Measurements from ENCODE around the gene CLEC2B.
"Not testable (repeated sequence)": the region's sequence is repeated elsewhere in the genome, so short reads cannot be mapped to it uniquely, and the experiment has no call there.

The CLEC2B gene

GRCh38 chr12:9869307-9870161, at the start of gene CLEC2B:
Gene CLEC2B, minus strand, starts transcription at chr12:9869354.
- DNase-seq (ENCODE audit: extremely low read depth in 1 of 2, low read depth in 1 of 2): no peak

- no peak for DNase-seq (ENCODE audit: extremely low read depth in 1 of 2, low read depth in 1 of 2)
Measured at GRCh38 chr12:9911708-9912107, 42.6 kb upstream of the CLEC2B start.

GRCh38 chr12:9910716-9911421, 41.7 kb upstream of the CLEC2B start:
- no peak for DNase-seq (ENCODE audit: extremely low read depth in 1 of 2, low read depth in 1 of 2)

DNA sequence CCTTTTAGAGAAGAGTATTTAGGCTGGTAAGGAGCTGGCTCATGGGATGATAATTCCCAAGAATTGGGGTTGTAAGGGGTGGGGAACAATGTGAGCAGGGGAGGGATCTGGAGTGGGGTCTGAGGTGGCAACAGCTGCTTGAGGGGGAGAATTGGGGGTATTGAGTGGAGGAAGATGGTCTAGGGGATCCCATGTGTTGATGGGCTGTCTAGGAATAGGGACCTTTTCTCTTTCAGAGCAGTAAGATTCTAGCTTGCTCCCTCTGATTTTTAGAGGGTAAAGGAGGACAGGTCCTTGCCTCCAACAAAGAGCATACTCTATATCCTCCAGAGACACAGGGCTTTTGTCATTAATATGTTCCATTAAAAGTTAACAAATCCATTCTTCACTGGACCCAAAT, 40.6 kb upstream of the CLEC2B start:
- DNase-seq (ENCODE audit: extremely low read depth in 1 of 2, low read depth in 1 of 2): no peak

DNA sequence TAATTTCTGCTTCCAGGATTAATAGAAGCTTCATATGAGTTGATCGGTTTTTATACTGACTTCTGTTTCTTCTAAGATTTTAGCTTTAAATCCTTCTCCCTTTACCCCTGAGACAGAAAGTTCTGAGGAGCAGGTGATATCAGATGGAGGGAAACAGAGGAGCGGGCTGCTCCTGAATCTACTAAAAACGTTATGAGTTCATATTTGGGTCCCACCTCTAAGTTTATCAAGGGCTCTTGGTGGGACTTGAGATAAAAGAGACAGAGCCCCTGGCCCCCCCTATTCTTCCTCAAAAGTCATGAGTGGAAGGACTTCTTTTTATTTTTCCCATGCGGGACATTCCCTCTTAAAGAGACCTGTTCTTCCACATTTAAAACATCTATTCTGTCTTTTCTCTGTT, 39.2 kb upstream of the CLEC2B start:
- no peak for DNase-seq (ENCODE audit: extremely low read depth in 1 of 2, low read depth in 1 of 2)

DNA sequence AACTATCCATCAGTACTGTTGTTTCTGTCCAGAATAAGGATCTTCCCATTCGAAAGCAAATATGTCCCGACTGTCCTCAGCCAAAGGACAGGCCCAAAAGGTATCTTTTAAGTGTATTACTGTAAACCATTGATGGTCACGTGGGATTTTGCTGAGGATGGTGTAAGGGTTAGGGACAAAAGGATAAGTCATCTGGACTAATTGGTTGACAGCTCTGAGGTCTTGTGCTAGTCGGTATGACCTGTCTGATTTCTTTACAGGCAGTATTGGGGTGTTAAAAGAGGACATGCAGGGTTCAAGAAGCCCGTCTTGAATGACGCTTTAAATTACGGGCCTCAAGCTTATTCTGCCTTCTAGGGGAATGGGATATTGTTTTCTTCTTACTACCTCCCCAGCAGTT, 38.6 kb upstream of the CLEC2B start:
- DNase-seq (ENCODE audit: extremely low read depth in 1 of 2, low read depth in 1 of 2): no peak

DNA sequence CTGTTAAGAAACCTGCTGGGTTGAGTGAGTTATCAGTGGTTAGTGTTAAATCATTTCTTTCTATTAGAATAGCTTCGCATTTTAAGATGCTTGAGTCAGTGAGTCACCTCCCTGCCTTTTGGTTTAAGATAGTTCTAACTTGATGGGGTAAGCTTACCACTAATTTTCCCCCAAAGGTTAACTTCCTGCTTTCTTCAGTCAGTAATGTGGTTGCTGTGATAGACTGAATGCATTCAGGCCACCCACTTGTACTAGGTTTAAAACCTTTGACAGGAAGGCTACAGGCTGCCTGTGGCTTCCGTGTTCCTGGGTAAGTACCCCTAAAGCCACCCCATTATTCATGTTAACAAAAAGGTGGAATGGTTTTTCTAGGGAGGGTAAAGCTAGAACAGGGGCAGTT, 37.7 kb upstream of the CLEC2B start:
- peak in 1 of 2 donors; percentile 11 for DNase-seq (ENCODE audit: extremely low read depth in 1 of 2, low read depth in 1 of 2)

GRCh38 chr12:9902539-9903228, 33.5 kb upstream of the CLEC2B start:
- no peak for DNase-seq (ENCODE audit: extremely low read depth in 1 of 2, low read depth in 1 of 2)

DNA sequence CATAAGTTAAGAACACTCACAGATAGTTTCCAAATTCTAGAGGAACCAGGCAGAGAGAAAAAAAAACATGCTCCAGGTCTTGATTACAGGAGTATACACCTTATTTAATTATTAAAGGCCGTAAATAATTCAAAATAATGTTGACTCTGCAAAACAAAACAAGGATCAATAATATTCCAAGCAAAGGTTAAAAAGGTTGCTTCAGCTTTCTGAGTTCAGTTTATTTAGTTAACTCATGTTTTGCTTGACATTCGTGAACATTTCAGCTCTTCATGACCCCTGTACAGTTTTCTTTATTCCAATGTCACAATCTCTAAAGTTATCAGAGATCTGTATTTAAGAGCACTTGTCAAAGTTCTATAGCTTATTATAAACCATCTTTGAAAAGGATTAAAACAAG, 31.8 kb upstream of the CLEC2B start:
- DNase-seq (ENCODE audit: extremely low read depth in 1 of 2, low read depth in 1 of 2): no peak

DNA sequence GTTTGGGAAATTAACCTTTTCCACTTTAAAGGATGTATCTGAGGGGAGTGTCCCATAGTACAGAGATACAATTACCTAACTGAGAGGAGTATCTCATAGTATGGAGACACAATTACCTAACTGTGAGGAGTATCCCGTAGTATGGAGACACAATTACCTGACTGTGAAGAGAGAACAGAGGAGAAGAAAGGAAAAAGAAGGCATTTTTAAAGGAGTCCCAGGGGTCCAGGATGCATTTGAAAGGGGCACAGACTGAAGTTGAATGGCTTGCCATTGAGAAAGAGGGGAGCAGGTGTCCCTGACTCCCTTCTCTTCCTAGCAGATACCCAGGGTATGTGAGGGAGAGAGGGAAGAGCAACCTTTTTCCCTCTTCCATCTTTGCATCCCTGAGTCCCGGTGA, 30.1 kb upstream of the CLEC2B start:
- no peak for DNase-seq (ENCODE audit: extremely low read depth in 1 of 2, low read depth in 1 of 2)

DNA sequence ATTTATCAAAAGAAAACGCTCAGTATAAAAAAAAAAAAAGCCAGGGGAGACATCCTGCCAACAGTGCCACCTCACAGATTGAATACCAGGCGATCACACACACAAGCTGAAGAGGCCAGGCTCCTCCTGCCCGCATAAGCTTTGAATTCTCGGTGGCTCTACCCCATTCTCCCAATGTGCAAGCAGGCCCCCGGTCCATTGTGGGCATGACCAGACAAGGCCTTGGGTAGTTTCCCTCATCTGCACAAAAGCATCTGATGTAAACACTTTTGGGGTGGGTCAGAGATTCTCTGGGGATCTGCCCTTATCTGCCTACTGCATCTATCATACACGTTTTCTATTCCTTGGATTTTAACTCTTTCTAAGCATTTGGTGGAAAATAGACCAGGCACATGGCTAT, 28.4 kb upstream of the CLEC2B start:
- no peak for DNase-seq (ENCODE audit: extremely low read depth in 1 of 2, low read depth in 1 of 2)

- no peak for DNase-seq (ENCODE audit: extremely low read depth in 1 of 2, low read depth in 1 of 2)
Measured at GRCh38 chr12:9895215-9895971, 26.2 kb upstream of the CLEC2B start.

- DNase-seq (ENCODE audit: extremely low read depth in 1 of 2, low read depth in 1 of 2): no peak
Measured at GRCh38 chr12:9888665-9889273, 19.6 kb upstream of the CLEC2B start.

- no peak for DNase-seq (ENCODE audit: extremely low read depth in 1 of 2, low read depth in 1 of 2)
Measured at GRCh38 chr12:9883175-9883574, 14.0 kb upstream of the CLEC2B start.

GRCh38 chr12:9881988-9882387, 12.8 kb upstream of the CLEC2B start:
- no peak for DNase-seq (ENCODE audit: extremely low read depth in 1 of 2, low read depth in 1 of 2)

DNA sequence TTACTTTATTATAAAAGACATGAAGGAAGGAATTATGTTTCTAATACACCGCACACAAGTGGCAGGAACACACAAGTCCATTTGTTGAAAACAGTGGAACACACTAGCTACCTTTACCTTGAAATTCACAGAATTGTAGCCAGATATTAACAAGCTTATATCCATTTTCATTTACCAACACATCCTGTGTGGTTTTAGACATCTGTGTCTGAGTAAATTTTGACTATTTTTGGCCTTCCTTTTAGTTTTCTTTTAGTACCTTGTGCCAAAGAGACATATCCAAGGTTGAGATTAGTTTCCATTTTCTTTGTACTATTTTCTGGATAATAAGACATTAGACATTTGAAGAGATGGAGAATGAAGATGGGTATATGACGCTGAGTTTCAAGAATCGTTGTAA, 12.1 kb upstream of the CLEC2B start, which contains the start of gene KLRF2:
KLRF2 (plus strand) TSS at position 244 of the 400 bp plus-strand sequence; CDS start at position 351, 107 bp downstream.
- DNase-seq (ENCODE audit: extremely low read depth in 1 of 2, low read depth in 1 of 2): no peak

DNA sequence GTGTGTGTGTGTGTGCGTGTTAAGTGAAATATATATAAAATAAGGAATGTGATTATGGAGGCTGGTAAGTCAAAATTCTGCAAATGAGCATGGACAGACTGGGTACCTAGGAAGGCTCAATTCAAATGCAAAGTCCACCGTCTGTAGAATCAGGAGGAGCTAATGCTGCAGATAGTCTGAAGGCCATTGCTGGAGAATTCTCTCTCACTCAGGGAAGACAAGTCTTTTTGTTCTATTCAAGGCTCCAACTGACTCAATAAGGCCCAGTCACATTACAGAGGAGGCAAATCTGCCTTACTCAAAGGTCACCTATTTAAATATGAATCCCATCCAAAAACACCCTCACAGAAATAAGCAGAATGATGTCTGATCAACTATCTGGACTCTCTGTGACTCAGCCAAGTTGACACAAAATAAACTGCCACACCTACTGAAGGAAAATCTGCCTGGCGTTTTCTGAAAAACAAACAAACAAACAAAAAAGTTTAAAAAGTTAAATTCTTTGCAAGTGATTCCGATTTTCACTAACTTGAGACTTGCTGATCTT, 11.5 kb upstream of the CLEC2B start:
- DNase-seq (ENCODE audit: extremely low read depth in 1 of 2, low read depth in 1 of 2): no peak

DNA sequence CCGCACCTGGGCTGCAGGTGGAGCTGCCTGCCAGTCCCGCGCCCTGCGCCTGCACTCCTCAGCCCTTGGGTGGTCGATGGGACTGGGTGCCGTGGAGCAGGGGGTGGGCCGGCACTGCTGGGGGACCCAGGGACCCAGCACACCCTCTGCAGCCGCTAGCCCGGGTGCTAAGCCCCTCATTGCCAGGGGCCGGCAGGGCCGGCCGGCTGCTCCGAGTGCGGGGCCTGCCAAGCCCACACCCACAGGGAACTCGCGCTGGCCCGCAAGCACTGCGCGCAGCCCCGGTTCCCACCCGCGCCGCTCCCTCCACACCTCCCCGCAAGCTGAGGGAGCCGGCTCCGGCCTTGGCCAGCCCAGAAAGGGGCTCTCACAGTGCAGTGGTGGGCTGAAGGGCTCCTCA, 7.0 kb upstream of the CLEC2B start:
- DNase-seq (ENCODE audit: extremely low read depth in 1 of 2, low read depth in 1 of 2): not testable (repeated sequence)

- DNase-seq (ENCODE audit: extremely low read depth in 1 of 2, low read depth in 1 of 2): no peak
Measured at GRCh38 chr12:9872742-9873141, 3.6 kb upstream of the CLEC2B start.

DNA sequence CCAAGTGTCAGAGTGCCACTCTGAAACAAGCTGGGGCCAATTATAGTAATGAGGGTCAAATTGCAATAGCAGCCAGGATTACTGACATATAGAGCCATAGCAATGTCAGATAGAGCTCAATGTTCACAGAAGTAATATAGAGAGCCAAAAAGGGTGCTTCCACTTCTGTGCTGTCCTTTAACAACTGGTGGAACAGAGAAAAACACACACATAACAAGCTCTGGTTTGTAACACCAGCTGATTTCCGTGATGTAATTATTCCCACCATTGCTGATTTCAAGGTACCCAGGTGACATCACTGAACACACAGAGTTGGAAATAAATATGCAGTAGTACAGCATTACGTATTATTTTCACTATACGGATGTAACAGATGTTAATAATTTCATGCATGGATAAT, 3.0 kb upstream of the CLEC2B start:
- DNase-seq (ENCODE audit: extremely low read depth in 1 of 2, low read depth in 1 of 2): no peak
